Vagina (tissue), 2 donors: ENCODE results near the gene MCHR2. TPM values are rescaled to one million over a fixed set of nuclear protein-coding genes. Genes with fewer than 3 reads are reported as not detected.

Experiments
- DNase-seq, 2 donors: peaks; one replicate each; pipeline ENCODE4 v3.0.0-alpha.2; 2017; ENCODE audit errors: extremely low spot score in 2 of 2
- H3K27ac ChIP-seq: fragments of 200-600 bp; sonication (generic); one replicate; pipeline ENCODE4 v1.5.1; 2019
- H3K27me3 ChIP-seq: fragments of 200-600 bp; sonication (generic); one replicate; pipeline ENCODE4 v1.5.1; 2019
- H3K36me3 ChIP-seq, 2 donors: fragments of 200-600 bp; sonication (generic); one replicate each; pipeline ENCODE4 v1.5.1; 2017 to 2019
- H3K4me1 ChIP-seq: fragments of 200-600 bp; sonication (generic); one replicate; pipeline ENCODE4 v1.5.1; 2019
- H3K4me3 ChIP-seq, 2 donors: fragments of 200-600 bp; sonication (generic); 1 replicate in 1 of 2; 2 replicates in 1 of 2; pipeline ENCODE4 v1.5.1; 2016 to 2019
- H3K9me3 ChIP-seq: fragments of 200-600 bp; sonication (generic); one replicate; pipeline ENCODE4 v1.5.1; 2019
- POLR2A ChIP-seq, 2 donors: fragments of 450-650 bp; IDR thresholded peaks; one replicate each; pipeline ENCODE4 v1.6.1; 2017; ENCODE audit warnings: antibody characterized with exemption in 2 of 2, mild to moderate bottlenecking in 2 of 2, moderate library complexity in 2 of 2
- POLR2AphosphoS5 ChIP-seq, 2 donors: sonication (generic); formaldehyde crosslinking; IDR thresholded peaks; one replicate each; pipeline ENCODE4 v1.9.0; 2017; ENCODE audit warnings: antibody characterized with exemption in 2 of 2, mild to moderate bottlenecking in 2 of 2, low read depth in 1 of 2; ENCODE audit not compliant: insufficient read depth in 1 of 2
- intact Hi-C: fragments of 100-400 bp; cut with DNase I; formaldehyde crosslinking; loops from one replicate; pipeline ENCODE4 v1.15.1; 2023
- total RNA-seq: library from RNA; depleted of rRNA; stranded (reverse); fragments of >200 nt; gene quantifications from one replicate; pipeline ENCODE4 v1.2.3, GENCODE V29; 2016
- TF ChIP-seq, protein P1 (sequence below), 3 experiments: fragments of 450-650 bp in 2 of 3; fragments of 200-600 bp in 1 of 3; sonication (generic) in 1 of 3; IDR thresholded peaks; one replicate each; pipeline ENCODE4 v1.5.1; 2017 to 2019; ENCODE audit warnings: antibody characterized with exemption in 3 of 3, mild to moderate bottlenecking in 2 of 3, moderate library complexity in 2 of 3

Gene MCHR2
- total RNA-seq, 1 donor from 2014 or later = not detected

- Histone ChIP-seq H3K27me3 (no peaks in the 10 kb centered on the region), H3K4me3 (no peak overlapping the region), H3K9me3 (no peaks in the 10 kb centered on the region), H3K27ac (no peak overlapping the region), H3K4me1 (no peaks in the 10 kb centered on the region), H3K36me3 (no peaks in the 10 kb centered on the region)
- no peak for DNase-seq
- TF ChIP-seq POLR2A (IDR thresholded peaks at IDR 0.05) = no peak
- TF ChIP-seq POLR2AphosphoS5 (IDR thresholded peaks at IDR 0.05; ENCODE audit: insufficient read depth in 1 of 2, low read depth in 1 of 2) = no peak
- TF ChIP-seq, protein P1, sequence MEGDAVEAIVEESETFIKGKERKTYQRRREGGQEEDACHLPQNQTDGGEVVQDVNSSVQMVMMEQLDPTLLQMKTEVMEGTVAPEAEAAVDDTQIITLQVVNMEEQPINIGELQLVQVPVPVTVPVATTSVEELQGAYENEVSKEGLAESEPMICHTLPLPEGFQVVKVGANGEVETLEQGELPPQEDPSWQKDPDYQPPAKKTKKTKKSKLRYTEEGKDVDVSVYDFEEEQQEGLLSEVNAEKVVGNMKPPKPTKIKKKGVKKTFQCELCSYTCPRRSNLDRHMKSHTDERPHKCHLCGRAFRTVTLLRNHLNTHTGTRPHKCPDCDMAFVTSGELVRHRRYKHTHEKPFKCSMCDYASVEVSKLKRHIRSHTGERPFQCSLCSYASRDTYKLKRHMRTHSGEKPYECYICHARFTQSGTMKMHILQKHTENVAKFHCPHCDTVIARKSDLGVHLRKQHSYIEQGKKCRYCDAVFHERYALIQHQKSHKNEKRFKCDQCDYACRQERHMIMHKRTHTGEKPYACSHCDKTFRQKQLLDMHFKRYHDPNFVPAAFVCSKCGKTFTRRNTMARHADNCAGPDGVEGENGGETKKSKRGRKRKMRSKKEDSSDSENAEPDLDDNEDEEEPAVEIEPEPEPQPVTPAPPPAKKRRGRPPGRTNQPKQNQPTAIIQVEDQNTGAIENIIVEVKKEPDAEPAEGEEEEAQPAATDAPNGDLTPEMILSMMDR (IDR thresholded peaks at IDR 0.05) = no peak
- intact Hi-C loops = no loop called here
Measured at GRCh38 chr6:99912657-99913056, 81.4 kb downstream of the MCHR2 start.

DNA sequence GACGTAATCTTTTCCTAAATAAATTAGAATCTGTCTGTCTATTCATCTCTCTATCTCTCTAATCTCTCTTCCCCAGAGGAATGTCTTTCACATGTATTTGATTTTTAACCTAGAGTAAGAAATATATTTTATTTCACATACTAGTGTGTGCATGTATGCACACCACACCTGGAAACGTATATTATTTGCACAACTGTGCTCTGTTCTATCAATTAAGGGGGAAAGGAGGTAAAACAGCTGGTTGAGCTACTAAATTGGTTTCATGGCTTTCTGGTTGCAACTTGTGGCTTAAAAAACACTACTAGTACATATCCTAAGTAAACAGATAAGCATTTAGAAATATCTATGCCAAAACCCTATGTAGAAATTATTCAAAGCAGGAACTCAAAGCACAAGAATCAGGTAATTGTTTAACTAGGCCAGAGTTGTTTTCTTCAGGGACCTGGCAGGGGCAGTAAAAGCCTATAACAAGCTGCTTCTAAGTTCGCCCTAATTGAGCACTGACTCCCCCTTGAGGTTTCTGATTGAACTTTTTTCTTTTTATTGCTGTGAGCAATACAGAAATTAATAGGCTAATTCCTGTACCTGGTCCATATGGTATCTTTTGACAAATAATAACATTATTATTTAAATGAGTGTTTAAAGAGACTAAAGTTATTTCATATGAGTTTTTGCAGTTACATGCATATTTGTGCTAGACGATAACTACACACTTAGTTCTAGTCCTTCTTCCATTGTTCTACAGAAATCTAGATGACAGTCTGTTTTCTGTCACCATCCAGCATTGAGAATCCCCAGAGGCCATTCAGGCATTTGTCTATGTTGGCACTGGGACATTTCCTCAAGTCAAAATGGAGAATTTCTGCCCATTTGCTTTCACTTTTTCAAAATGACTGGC lies 88.6 kb downstream of the MCHR2 start:
- Histone ChIP-seq H3K27me3 (no peaks in the 10 kb centered on the region), H3K27ac (no peak overlapping the region), H3K36me3 (no peaks in the 10 kb centered on the region), H3K9me3 (no peaks in the 10 kb centered on the region), H3K4me1 (no peaks in the 10 kb centered on the region), H3K4me3 (no peak overlapping the region)
- TF ChIP-seq POLR2AphosphoS5 (IDR thresholded peaks at IDR 0.05; ENCODE audit: insufficient read depth in 1 of 2, low read depth in 1 of 2) (no peak), POLR2A (IDR thresholded peaks at IDR 0.05) (no peak)
- TF ChIP-seq, protein P1 (IDR thresholded peaks at IDR 0.05) = peak in 1 of 3 experiments; percentile 12
- intact Hi-C loops = no loop called here
- no peak for DNase-seq

DNA sequence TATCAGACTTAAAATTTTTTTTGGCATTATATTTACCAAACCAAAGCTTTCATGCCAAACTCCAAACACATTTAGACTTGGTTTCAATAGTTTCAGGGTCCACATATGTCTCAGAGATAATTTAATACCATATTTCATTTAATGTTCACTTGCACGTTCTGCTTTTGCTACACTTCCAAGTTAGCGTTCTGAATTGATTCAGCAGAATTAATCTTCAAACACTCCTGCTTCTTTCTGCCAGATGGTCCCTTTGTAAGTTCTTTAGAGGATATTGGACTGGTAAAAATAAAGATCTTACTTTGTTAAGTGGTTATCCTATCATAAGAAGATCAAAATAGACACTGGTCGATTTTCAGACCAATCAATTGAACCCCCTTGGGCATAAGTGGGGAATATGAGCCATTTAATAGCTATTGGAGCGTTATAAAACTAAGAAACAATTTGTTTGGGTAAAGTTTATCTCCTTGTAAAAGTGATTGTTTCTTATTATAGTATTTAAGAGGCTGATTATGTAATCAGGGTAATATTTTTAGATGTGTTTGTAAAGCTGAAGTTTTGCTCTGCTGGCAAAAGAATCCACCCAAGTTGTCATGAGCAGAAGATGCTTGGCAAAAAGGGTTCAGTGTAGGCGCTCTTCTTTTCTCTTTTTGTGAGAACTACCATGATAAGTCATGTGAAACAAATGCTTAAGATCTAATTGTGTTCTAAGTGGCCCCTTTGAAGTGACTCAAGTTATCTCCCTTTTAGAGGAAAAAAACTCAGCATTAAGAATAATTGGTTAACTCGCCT lies 92.2 kb downstream of the MCHR2 start:
- no peak for DNase-seq
- intact Hi-C loops = no loop called here
- H3K4me3 ChIP-seq = no peak overlapping the region
- H3K36me3 ChIP-seq = no peaks in the 10 kb centered on the region
- no peaks in the 10 kb centered on the region for H3K4me1 ChIP-seq
- H3K27me3 ChIP-seq = no peaks in the 10 kb centered on the region
- H3K27ac ChIP-seq = no peak overlapping the region
- TF ChIP-seq POLR2AphosphoS5 (IDR thresholded peaks at IDR 0.05; ENCODE audit: insufficient read depth in 1 of 2, low read depth in 1 of 2) = no peak
- TF ChIP-seq, protein P1 (IDR thresholded peaks at IDR 0.05) = no peak
- no peaks in the 10 kb centered on the region for H3K9me3 ChIP-seq

DNA sequence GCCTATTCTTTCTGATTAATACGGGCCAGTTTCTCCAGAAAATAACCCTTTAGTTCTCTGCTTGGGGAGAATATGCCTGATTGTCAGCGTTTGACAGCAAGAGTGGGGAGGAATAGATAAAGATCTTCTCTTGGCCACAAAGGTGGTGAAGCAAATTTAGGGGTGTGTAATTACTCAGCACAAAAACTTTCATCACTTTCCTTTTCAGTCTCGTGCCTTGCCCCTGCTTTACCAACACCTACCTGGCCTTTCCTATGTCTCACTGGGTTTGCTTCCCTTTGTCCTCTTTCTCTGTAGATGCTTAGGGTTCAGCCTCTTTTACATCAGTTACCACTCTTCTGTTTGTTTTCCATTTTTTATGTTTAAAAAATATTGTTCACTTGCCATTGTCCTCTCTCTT lies 99.2 kb downstream of the MCHR2 start:
- Histone ChIP-seq H3K36me3 (no peaks in the 10 kb centered on the region), H3K27me3 (no peaks in the 10 kb centered on the region), H3K27ac (no peak overlapping the region), H3K4me3 (no peak overlapping the region), H3K9me3 (no peaks in the 10 kb centered on the region), H3K4me1 (no peaks in the 10 kb centered on the region)
- intact Hi-C loops = no loop called here
- DNase-seq = no peak
- TF ChIP-seq, protein P1 (IDR thresholded peaks at IDR 0.05) = no peak
- TF ChIP-seq POLR2AphosphoS5 (IDR thresholded peaks at IDR 0.05; ENCODE audit: insufficient read depth in 1 of 2, low read depth in 1 of 2) = no peak
- TF ChIP-seq POLR2A (IDR thresholded peaks at IDR 0.05) = no peak
